ENCODE data around the gene LGMN.

LGMN gene

DNA sequence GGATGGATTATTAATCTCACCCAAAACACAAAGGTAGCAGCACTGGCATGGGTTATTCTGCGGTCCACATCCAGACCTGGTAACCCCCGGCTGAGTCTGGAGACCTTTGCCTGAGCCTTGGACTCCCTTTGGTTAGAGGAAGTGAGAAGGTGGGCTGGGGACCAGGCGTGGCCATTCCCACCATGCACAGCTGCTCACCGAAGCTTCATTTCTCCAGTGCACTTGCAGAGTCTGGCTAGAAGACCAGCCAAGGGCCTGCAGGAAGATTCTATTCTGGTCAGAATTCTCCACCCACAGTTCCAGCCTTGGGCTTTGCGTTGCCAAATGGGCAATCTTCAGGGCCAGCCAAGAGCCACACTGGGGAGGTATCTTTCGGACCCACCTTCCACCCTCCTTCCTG lies 73.0 kb downstream of the LGMN start:
- no peak for ATAC-seq

DNA sequence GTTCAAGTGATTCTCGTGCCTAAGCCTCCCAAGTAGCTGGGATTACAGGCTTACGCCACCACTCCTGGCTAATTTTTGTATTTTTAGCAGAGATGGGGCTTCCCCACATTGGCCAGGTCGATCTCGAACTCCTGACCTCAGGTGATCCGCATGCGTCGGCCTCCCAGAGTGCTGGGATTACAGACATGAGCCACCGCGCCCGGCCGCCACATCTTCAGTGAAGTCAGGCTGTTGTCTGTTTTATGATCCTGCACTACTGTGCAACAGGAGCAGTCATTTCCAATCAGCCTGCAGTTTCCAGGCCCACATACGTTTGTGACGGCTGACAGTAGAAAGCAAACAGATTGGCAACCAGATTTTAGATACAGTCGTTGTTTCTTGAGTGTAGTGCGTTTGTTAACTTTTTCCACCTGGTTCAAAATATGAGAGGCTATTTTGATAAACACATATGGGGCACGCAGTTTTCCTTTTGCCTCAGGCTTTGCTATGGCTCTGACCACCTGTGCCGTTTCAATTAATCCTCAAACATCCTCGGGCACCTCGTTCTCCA lies 74.8 kb downstream of the LGMN start:
- no peak for ATAC-seq

DNA sequence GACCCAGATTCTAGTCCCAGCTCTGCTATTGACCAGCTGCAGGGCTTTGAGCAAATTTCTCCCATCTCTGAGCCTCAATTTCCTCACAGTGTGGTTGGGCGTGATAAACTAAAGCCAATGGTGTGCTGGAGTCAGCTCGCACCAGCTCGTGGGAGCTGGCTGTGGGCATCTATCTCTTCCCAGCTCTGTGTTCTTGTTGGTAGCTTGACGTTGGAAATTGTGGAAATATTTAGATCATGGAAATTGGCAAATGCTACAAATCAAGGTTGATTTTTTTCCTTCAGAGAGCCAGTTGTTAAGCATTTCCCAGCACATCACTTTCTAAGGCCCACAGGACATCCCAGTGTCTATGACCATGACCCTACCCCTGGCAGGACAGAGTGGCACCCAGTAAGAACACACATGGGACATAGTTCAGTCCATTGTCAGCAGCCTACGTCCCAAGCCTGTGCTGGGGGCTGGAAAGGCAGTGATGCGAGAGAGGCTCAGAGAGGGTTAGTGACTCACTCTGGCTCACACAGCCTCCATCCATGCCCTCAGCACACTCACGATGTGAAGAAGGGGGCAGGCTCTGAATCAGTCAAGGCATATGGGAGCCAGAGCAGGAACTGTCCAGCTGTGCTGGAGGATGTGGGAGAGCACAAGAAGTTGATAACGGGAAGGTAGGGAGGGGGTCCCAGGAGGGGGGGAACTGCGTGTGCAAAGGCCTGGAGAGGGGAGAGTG lies 77.6 kb downstream of the LGMN start:
- ATAC-seq: peak; percentile 68 to 82

DNA sequence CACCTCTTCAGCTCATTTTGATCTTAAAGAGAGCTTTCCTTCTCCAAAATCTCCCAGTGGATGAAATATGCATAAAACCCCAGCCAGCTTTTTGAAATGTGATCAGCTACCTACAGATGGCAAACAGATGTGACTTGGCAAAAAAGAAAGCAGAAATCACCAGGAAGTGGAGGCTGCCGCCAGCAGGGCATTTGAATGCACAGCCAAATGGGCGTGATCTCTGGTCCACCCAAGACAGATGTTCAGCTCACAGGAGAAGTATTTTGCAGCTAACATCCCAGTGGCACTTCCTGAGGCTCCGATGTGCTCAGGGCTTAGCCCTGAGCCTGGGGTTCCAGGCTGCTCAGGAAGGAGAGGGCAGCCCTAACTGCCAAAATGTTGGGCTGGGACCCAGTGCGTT lies 78.3 kb downstream of the LGMN start:
- ATAC-seq: no peak

- peak; percentile 83 to 84 for ATAC-seq
These were observed 80.0 kb downstream of the LGMN start for GRCh38 chr14:92668276-92668973.

GRCh38 chr14:92666251-92666650 lies 82.2 kb downstream of the LGMN start:
- ATAC-seq: no peak

DNA sequence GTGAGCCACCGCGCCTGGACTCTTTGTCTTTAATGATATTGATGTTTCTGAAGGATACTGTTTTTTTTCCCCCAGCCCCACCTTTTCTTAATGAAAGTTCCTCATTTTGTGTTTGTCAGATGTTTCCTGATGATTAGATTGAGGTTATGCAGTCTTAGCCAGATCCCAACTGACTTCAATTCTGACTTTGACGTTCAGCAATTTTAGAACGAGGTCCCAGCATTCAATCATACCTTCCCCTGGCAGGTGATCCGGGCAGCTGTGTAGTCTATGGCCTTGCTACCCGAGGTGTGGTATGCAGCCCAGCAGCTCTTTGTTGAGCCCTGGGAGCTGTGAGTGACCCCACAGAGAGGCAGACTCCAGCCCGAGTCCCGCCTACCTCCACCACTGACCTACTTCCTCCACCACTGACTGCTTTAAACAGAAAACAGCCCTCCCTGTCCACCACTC lies 82.7 kb downstream of the LGMN start:
- no peak for ATAC-seq

GRCh38 chr14:92663049-92663448 lies 85.4 kb downstream of the LGMN start:
- no peak for ATAC-seq

GRCh38 chr14:92660571-92660970 lies 87.9 kb downstream of the LGMN start:
- no peak for ATAC-seq

DNA sequence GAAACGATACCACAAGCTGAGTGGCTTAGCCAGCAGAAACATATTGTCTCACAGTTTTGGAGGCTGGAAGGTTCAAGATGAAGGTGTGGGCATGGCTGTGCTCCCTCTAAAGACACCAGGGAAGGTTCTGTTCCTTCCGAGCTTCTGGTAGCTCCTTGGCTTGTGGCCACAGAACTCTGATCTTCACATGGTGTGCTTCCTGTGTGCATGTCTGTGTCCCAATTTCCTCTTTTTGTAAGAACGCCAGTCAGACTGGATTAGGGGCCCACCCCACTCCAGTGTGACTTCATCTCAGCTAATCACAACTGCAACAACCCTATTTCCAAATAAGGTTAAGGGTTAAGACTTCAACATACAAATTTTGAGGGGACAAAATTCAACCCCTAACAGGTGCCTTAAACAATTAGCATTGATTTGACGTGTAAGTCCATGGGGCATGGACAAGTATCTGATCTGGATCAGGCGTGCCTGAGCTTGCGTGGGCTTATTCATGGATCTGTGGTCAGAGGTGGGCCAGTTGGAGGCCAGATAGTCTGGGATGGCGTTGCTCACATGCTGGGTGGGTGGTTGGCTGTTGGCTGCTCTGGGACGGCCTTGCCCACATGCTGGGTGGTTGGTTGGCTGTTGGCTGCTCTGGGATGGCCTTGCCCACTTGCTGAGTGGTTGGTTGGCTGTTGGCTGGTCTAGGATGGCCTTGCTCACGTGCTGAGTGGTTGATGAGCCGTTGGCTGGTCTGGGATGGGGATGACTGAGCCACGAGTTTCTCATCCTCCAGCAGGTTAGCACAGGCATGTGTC lies 88.5 kb downstream of the LGMN start:
- no peak for ATAC-seq

DNA sequence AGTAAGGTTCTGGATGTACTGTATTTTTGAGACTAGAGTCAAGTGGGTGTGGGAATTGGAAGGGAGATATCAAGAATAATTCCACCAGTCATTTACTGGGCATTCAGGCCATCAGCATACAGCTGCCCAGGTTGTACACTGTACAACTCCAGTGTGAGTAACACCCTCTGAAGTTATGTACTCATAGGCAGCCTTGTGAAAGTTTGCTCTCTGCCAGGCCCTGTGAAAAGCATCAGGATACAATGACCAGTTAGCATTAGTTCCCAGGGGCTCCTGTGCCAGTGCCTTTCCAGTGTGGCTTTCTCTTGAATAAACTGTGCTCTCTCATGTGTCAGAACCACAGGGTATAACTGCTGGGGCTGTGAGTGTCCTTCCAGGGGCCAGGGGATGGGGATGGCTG lies 89.7 kb downstream of the LGMN start:
- ATAC-seq: no peak

GRCh38 chr14:92658160-92658559 lies 90.3 kb downstream of the LGMN start:
- ATAC-seq: no peak

- no peak for ATAC-seq
These were observed 90.8 kb downstream of the LGMN start for GRCh38 chr14:92657457-92658142.

- no peak for ATAC-seq
These were observed 91.9 kb downstream of the LGMN start for GRCh38 chr14:92656306-92657081.

DNA sequence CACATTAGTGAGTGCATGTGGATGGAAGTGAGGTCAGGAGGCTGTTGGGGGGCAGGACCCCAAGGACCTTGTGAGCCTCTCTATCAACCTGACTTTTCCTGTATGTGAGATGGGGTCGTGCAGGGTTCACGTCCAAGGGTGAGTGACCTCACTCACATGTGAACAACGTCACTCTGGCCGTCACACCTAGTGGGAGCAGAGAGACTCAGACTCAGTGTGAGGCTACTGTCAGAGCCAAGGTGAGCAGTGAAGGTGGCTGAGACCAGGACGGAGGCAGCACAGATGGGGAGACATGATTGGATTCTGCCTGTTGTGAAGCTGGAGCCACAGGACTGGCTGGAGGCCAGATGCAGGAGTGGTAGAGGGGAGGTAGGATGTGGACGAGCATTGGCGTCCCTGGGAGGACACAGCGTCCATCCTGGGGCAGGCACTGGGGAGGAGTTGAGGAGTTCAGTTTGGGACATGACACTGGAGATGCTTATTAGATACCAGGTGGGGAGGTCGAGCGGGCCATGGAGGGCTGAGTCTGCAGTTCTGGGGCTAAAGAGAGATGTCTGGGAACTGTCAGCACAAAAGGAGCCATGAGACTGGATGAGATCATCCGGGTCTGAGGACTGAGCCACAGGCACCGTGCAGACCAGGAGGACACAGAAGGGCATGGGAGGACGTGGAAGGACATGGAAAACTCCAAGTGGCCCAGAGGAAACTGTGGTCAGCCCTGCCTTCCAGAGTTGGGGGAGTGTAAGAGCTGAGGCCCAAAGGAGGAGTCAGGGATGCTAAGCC lies 92.8 kb downstream of the LGMN start:
- no peak for ATAC-seq

GRCh38 chr14:92654239-92654901 lies 94.1 kb downstream of the LGMN start:
- ATAC-seq: no peak
